Left ventricle myocardium inferior (tissue), 1 donor: ENCODE measurements around the gene NPAS2. TPM values are rescaled to one million over a fixed set of nuclear protein-coding genes. Genes with fewer than 3 reads are reported as not detected.

Experiments
- DNase-seq: peaks from one replicate; pipeline ENCODE4 v3.0.0-alpha.2; 2020
- H3K27ac ChIP-seq: fragments of 200-600 bp; replicated peaks from 2 replicates; pipeline ENCODE4 v1.8.0; 2021
- H3K27me3 ChIP-seq: fragments of 200-600 bp; 2 replicates; pipeline ENCODE4 v1.8.0; 2021; ENCODE audit warnings: low read depth
- H3K36me3 ChIP-seq: fragments of 200-600 bp; 2 replicates; pipeline ENCODE4 v1.8.0; 2021
- H3K4me1 ChIP-seq: fragments of 200-600 bp; 2 replicates; pipeline ENCODE4 v1.8.0; 2021
- H3K4me3 ChIP-seq: fragments of 200-600 bp; 2 replicates; pipeline ENCODE4 v1.8.0; 2021; ENCODE audit warnings: mild to moderate bottlenecking, moderate library complexity
- H3K9me3 ChIP-seq: fragments of 200-600 bp; replicated peaks from 2 replicates; pipeline ENCODE4 v1.8.0; 2021
- intact Hi-C: fragments of 100-400 bp; cut with micrococcal nuclease; formaldehyde crosslinking; loops from one replicate; pipeline ENCODE4 v1.11.0; 2022
- total RNA-seq: library from RNA; stranded (reverse); fragmentation: NEBNext Ultra II Directional; extraction: Animal tissue kit (Norgen Biotek cat#: 25700); gene quantifications from one replicate; pipeline ENCODE4 v1.2.1, GENCODE V29; 2021
- TF ChIP-seq, protein P1 (sequence below): fragments of 200-600 bp; IDR thresholded peaks from 2 replicates; pipeline ENCODE4 v1.8.0; 2021; ENCODE audit warnings: antibody characterized with exemption, mild to moderate bottlenecking, borderline replicate concordance
- donor health status: DM: no; HTN: yes; CAD: no; lungs with severe emphysema.

NPAS2 gene
- total RNA-seq, 1 donor from 2014 or later = 51.0 TPM

DNA sequence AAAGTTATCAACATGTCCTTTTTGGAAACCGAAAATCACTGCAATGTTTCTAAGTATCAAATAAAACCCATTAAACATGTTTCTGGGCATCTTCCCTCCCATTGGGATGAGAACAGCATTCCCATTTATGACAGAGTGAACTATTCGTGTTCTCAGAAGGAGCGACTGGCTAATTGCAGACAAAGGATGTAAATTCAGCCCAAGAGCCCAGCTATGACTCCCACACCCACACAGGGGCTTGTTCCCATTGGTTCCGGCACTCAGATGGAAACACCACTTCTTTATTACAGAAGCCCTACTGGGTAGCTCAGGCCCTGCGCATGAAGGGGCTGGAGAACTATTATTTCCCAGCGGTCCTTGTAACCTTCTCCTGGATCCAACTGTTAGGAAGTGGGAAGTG is 16.6 kb upstream of the NPAS2 start:
- intact Hi-C loops = no loop called here
- H3K4me1 ChIP-seq = peaks cover 9% of the 10 kb centered on the region
- DNase-seq = no peak
- H3K27me3 ChIP-seq = no peaks in the 10 kb centered on the region
- H3K27ac ChIP-seq = no peak overlapping the region
- no peaks in the 10 kb centered on the region for H3K36me3 ChIP-seq
- TF ChIP-seq, protein P1, sequence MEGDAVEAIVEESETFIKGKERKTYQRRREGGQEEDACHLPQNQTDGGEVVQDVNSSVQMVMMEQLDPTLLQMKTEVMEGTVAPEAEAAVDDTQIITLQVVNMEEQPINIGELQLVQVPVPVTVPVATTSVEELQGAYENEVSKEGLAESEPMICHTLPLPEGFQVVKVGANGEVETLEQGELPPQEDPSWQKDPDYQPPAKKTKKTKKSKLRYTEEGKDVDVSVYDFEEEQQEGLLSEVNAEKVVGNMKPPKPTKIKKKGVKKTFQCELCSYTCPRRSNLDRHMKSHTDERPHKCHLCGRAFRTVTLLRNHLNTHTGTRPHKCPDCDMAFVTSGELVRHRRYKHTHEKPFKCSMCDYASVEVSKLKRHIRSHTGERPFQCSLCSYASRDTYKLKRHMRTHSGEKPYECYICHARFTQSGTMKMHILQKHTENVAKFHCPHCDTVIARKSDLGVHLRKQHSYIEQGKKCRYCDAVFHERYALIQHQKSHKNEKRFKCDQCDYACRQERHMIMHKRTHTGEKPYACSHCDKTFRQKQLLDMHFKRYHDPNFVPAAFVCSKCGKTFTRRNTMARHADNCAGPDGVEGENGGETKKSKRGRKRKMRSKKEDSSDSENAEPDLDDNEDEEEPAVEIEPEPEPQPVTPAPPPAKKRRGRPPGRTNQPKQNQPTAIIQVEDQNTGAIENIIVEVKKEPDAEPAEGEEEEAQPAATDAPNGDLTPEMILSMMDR = no peak
- H3K4me3 ChIP-seq = no peak overlapping the region
- H3K9me3 ChIP-seq = no peaks in the 10 kb centered on the region

DNA sequence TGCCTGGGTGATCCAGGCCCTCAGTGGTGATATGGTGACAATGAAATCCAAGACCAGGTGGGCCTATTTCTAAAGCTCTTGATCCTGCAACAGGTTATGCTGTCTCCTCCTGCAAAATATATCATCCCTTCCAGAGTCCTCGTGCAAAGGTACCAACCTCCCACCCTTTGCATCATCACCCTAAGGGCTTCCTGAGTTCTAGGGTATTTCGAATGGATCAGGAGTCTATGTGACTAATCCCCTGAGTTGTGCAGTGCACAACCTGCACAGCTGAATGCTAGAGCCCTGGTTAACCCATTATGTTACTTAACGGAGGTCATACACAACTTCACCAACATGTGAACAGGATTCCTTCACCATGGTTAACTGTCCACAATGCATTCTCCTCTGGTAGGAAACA is 13.4 kb upstream of the NPAS2 start:
- H3K4me1 ChIP-seq = peaks cover 9% of the 10 kb centered on the region
- H3K4me3 ChIP-seq = no peak overlapping the region
- no peaks in the 10 kb centered on the region for H3K27me3 ChIP-seq
- H3K36me3 ChIP-seq = no peaks in the 10 kb centered on the region
- DNase-seq = no peak
- H3K27ac ChIP-seq = no peak overlapping the region
- TF ChIP-seq, protein P1 = no peak
- no peaks in the 10 kb centered on the region for H3K9me3 ChIP-seq
- intact Hi-C loops = no loop called here

DNA sequence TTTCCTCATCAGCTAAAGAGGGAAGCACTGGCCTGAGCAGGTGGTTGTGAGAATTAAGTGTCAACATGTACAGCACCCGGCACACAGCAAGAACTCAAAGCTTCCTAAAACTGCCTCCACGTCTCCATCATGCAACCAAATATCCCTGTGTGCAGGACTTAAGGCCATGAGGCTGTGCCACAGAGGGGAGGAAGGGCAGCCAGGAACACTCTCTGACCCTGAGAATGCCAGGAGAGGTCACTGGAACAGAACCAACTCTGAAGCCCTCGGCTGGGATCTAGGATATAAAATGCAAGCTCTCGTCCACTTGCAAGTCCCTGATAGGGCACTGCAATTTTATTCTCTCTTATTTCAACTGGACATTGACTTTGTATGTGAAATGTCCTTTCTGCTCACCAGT is 12.2 kb upstream of the NPAS2 start:
- Histone ChIP-seq H3K36me3 (no peaks in the 10 kb centered on the region), H3K4me3 (no peak overlapping the region), H3K27ac (peak overlapping the region; percentile 26), H3K27me3 (no peaks in the 10 kb centered on the region), H3K9me3 (no peaks in the 10 kb centered on the region), H3K4me1 (peaks cover 19% of the 10 kb centered on the region)
- DNase-seq = no peak
- intact Hi-C loops = no loop called here
- TF ChIP-seq, protein P1 = no peak

DNA sequence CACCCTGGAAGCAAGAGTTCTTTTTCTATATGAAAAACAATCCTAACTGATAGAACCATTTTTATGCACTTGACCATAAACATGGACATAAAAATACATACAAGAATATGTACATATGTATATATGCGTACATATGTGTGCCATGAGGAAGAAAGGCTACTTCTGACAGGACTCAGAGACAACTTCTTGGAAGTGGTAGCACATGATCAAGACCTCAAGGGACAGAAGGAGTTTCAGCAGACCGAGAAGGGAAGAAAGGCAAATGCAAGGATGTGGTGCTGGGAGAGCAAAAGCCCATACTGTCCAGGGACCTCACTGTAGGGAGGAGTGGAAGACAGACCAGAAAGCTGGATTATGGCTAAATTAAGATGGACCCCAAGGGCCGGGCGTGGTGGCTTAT is 11.4 kb upstream of the NPAS2 start:
- H3K9me3 ChIP-seq = no peaks in the 10 kb centered on the region
- no peaks in the 10 kb centered on the region for H3K36me3 ChIP-seq

DNA sequence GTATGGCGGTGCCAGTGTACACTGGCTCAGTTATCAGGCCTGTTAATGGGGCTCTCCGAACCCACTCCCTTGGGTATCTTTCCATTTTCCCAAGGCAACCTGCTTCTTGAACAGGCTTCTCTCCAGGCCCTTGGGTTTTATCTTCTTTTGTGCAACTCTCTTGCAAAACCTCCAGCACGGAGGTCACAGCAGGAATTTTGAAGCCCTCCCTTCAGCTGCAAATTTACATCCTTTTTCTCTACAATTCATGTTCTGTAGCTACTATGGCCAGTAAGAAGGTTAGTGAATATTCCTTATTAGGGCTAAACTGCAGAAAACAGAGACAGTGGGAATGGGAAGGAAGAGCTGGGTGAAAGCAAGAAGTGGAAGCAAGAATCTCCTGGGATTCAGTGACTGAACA is 10.4 kb upstream of the NPAS2 start:
- DNase-seq = no peak
- Histone ChIP-seq H3K4me1 (peaks cover 37% of the 10 kb centered on the region), H3K36me3 (no peaks in the 10 kb centered on the region), H3K27me3 (no peaks in the 10 kb centered on the region), H3K27ac (no peak overlapping the region), H3K4me3 (no peak overlapping the region), H3K9me3 (no peaks in the 10 kb centered on the region)
- TF ChIP-seq, protein P1 = no peak
- intact Hi-C loops = no loop called here

More for the DNA sequence above, 11.4 kb upstream of the NPAS2 start:
- TF ChIP-seq, protein P1 = no peak
- peaks cover 28% of the 10 kb centered on the region for H3K4me1 ChIP-seq
- intact Hi-C loops = no loop called here
- no peak overlapping the region for H3K4me3 ChIP-seq
- no peak for DNase-seq
- no peaks in the 10 kb centered on the region for H3K27me3 ChIP-seq
- H3K27ac ChIP-seq = no peak overlapping the region
